Astrocyte of the spinal cord (primary cell): Measurements from ENCODE around the gene GCHFR.
A peak's percentile ranks its signal among the peaks of the same experiment; 100 is the strongest.

ENCODE experiments used
- DNase-seq: peaks from one replicate; pipeline ENCODE4 v3.0.0; 2011; ENCODE audit warnings: low read depth, low spot score
- H3K4me3 ChIP-seq: 2 replicates; pipeline ENCODE4 v1.5.1; 2011; ENCODE audit warnings: low read depth, mild to moderate bottlenecking, low read length, moderate library complexity
- in situ Hi-C: cut with HindIII; loops from 2 replicates; pipeline ENCODE4 v1.10.0; 2017; ENCODE audit warnings: low sequenced_read_pairs
- TF ChIP-seq, protein P1 (sequence below): IDR thresholded peaks from 2 replicates; pipeline ENCODE4 v1.5.1; 2012; ENCODE audit warnings: low read depth, mild to moderate bottlenecking, low read length, inconsistent platforms

GCHFR gene

DNA sequence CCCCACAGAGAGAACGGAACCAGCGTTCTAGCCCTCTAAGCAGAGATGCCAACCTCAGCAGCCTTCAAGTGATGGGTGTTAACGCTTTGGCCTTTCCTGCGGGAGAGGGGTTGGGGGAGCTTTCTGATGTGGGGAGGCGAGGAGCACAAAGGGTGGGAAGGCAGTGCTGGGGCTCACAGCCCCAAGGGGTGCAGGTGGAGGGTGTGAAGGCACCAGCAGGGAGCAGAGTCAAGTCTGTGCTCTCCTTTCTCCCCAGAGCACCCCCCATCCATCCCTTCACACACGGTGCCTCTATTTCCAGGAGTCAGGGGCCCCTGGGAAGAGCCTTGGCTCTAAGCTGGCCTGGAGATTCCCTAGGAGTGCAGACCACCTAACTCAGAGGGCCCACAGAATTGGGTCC lies 10.0 kb downstream of the GCHFR start:
- in situ Hi-C loops, result no loop called here
- TF ChIP-seq, protein P1, sequence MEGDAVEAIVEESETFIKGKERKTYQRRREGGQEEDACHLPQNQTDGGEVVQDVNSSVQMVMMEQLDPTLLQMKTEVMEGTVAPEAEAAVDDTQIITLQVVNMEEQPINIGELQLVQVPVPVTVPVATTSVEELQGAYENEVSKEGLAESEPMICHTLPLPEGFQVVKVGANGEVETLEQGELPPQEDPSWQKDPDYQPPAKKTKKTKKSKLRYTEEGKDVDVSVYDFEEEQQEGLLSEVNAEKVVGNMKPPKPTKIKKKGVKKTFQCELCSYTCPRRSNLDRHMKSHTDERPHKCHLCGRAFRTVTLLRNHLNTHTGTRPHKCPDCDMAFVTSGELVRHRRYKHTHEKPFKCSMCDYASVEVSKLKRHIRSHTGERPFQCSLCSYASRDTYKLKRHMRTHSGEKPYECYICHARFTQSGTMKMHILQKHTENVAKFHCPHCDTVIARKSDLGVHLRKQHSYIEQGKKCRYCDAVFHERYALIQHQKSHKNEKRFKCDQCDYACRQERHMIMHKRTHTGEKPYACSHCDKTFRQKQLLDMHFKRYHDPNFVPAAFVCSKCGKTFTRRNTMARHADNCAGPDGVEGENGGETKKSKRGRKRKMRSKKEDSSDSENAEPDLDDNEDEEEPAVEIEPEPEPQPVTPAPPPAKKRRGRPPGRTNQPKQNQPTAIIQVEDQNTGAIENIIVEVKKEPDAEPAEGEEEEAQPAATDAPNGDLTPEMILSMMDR, result no peak
- DNase-seq, result no peak
- H3K4me3 ChIP-seq, result no peak overlapping the region

DNA sequence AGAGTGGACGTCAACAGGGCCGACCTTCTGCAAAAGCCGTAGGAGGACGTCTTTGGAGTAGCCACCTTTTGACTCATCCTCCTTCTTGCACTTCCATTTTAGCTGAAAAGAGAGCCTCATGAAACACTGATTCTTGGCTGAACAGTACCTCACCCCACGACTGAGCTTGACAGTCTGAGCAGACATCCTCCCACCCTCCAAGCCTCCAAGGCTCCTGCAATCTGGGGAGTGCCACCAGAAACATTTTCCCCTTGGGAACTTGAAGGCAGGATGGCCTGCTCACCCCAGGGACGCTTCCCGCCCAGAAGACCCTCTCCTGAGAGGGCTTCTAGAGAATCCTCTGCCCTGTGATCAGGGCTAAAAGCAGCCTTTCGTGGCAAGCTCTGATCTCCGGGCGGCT lies 11.1 kb downstream of the GCHFR start:
- TF ChIP-seq, protein P1, result no peak
- H3K4me3 ChIP-seq, result no peak overlapping the region
- no peak for DNase-seq
- in situ Hi-C loops, result no loop called here

DNA sequence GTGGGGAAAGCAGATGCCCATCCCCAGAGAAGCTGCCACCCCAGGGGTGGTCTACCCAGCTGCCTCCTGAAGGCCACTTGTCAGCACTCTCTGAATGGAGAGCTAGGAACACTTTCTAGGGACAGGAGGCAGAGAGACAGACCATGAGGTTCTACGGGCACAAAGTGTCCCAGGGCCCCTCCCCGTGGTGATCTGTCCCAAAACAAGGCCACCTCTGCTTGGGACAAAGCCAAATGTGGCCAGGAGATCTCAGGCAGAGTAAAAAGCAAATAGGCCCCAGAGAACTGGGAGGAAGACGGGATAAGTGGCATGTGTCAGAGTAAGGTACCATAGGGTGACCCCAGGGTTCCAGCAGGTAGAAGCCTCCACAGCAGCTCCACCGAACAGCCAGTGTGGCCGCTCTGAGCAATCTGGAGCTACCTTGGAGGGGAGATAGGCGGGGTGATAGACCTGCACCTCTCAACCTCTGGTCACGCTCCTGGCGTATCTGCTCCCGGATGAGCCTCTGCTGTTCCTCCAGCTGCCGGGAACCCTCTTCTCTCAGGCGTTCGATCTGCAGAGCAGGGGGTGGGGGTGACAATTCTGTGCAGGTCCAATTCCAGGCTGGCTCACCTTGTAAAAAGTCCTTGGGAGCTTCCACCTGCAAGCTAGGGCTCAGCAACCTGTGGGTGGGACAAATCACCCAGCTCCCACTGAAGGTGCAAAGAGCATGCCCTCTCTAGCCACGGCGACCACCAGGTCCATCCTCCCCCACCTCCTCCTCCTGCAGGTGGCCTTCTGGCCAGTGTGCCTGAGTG lies 12.1 kb downstream of the GCHFR start:
- TF ChIP-seq, protein P1, result no peak
- no peak for DNase-seq
- in situ Hi-C loops, result no loop called here
- H3K4me3 ChIP-seq, result no peak overlapping the region

DNA sequence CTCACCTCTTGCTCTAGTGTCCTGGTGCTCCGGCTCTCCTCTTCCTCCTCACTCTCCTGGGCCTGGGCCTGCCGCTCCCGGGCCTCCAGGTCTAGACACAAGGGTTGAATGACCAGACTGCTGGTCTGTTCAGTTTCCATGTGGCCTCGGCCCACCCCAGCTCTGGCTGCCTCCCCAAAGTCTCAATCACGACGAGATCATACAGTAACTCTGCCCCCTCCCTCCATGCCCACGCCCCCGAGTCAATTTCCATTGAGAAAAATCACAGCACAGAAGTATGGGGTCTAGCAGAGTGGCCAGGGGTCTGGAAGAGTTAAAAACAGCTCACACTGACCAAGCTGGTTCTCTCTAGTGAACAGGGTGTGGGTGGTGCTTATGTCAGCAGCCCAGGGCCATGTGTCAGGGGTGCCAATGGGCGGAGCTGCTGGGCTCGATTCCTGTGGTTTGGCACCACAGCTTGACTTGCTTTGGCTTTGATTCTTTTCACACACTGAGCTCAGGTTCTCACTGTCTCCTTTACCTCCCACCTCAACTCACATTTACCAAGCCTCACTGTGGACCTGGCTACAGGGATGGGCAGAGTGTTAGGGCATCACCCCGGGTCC lies 12.8 kb downstream of the GCHFR start:
- peak; percentile 60 for DNase-seq
- TF ChIP-seq, protein P1, result no peak
- in situ Hi-C loops, result no loop called here
- no peak overlapping the region for H3K4me3 ChIP-seq

DNA sequence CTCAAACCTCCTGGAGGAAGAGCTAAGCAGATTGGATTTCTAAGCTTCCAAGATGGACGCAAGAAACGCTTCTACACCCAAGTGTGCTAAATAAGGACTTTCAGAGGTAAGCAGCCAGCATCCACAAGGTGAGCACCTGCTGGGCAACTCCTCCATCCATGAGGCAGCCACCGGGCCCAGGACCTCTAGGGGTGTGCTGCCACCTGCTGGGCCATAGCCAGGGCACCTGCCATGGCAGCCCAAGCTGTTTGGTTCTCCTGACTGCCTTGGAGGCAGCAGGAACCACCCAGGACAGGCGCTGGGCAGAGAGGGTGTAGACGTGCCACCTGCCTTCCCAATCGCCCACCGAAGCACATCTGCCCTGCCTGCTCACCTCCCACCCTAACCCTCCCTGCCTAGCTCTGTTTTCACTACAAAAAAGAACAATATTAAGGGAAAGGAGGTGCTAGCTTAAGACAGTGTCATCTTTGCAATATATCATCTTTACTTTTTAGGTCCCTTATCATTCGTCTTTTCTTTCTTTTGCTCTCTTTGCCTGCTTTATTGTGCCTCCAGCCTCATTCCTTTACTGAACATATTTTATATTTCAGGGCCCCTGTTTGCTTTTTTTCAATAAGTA lies 18.9 kb downstream of the GCHFR start:
- DNase-seq, result no peak
- no peak overlapping the region for H3K4me3 ChIP-seq
- TF ChIP-seq, protein P1, result peak; percentile 50
- in situ Hi-C loops, result no loop called here

DNA sequence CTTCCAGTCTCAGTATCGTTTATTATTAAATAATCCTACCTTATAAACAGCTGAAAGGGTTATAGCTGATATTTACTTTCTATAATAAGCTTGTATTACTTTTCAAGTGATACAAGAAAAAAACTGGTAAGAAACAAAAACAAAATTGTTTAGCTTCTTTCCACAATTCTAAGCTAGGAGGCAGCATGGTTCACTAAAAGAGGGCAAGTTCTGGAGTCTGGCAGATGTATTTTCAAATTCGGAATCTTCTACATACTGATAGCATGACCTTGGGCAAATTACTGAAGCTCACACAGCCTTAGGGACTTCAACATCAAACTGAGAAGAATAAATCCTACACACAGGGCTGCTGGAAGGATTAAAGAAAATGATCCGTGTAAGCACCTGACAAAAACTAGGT lies 21.3 kb downstream of the GCHFR start:
- in situ Hi-C loops, result no loop called here
- TF ChIP-seq, protein P1, result no peak
- DNase-seq, result no peak

More for the DNA sequence above, 21.3 kb downstream of the GCHFR start:
- no peak overlapping the region for H3K4me3 ChIP-seq
